GM19025 (cell line): ENCODE measurements around the gene FBL.
A peak's percentile ranks its signal among the peaks of the same experiment; 100 is the strongest.

Source experiments
- ATAC-seq: cut with Tn5 transposase; IDR thresholded peaks from one replicate; pipeline ENCODE4 v1.9.1; 2021; ENCODE audit warnings: mild to moderate bottlenecking, low read depth, moderate library complexity; ENCODE audit not compliant: unreplicated experiment

Gene FBL

DNA sequence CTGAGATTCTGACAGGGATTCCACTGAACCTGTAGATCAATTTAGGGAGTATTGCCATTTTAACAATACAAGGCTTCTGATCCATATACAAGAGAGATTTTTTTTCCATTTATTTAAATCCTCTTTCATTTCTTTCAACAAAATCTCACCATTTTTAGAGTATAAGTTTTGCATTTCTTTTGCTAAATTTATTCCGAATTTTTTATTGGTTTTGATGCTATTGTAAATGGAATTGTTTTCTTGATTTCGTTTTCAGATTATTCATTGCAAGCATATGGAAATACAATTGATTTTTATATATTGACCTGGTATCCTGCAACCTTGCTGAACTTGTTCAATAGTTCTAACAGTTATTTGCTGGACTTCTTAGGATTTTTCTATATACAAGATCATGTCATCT, 49.1 kb downstream of the FBL start:
- ATAC-seq, result no peak

DNA sequence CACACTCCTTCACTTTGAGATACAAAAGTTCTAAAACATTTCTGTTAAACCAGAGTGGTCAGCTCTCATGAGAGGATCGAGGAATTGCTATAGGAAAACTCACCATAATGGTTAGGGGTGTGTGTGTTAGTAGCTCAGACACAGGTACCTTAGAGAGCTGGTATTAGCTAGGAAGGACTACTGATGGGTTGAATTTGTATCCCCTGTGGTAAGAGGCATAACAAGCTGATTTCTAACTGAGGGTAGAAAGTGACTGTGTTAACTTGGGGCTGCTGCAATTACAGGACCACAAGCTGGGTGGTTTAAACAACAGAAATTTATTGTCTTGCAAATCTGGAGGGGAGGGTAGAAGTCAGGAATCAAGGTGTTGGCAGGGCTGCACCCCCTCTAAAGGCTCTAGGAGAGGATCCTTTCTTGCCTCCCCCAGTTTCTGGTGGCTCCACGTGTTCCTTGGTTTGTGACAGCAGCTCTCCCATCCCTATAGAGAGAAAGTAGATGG, 50.1 kb downstream of the FBL start:
- ATAC-seq, result no peak

DNA sequence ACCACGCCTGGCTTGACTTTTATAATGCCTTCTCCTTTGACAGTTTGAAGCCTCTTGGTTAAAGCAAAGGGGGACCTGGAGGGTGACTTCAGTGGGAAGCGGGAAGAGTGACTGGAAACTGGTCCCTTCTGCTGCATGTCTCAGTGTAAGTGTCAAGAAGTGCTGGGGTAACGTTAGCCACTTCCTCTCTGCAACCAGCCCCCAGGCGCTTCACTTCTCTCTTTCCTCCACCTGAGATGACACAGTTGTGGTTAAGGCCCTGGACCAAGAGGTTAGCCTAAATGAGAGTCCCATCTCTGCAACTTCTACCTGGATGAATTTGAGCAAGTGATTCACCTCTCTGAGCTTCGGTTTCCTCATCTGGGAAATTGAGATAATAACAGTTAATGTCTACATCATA, 51.2 kb downstream of the FBL start:
- no peak for ATAC-seq

DNA sequence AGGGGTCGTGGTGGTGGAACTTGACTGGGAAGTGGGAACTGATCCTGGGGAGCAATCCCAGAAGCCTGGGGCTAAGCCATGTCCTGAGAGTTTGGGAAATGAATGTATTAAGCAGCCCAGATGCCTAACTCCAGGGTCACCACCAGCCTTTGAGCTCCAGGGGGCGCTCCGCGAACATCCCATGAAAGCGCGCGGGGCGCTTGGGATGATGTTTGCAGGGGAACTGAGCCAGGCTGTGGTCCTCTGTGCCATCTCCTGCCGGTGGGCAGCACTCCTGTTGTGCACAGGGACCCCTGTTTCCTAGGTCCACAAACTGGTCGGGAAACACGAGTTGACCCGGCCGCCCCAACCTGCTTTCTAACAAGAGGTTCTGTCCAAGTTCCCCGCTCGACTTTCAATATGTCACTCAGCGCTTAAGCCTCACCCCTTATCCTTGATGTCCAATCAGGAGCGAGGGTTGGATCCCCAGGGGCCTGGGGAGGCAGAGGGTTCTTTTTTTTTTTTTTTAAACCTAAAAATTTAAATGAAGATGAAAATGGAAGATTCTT, 53.1 kb downstream of the FBL start:
- ATAC-seq, result peak; percentile 69

DNA sequence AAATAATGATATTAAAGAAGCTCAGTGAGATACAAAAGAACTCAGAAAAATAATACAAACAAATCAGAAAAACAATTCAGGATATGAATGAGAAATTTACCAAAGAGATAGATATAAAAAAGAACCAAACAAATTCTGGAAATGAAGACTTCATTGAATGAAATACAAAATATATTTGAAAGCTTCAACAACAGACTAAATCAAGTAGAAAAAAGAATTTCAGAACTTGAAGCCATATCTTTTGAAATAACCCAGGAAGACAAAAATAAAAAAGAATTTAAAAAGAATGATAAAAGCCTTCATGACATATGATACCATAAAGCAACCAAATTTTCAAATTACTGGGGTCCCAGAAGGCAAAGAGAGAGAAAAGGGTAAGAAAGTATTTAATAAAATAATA, 57.9 kb downstream of the FBL start:
- no peak for ATAC-seq
